HCT116 (cell line): ENCODE data around the gene C12orf75.

Experiments
- CEBPB ChIP-seq: IDR thresholded peaks from 2 replicates; pipeline ENCODE4 v1.6.1; 2012; ENCODE audit warnings: low read depth
- EGR1 ChIP-seq: IDR thresholded peaks from 2 replicates; pipeline ENCODE4 v1.6.1; 2012; ENCODE audit warnings: low read depth
- EZH2 ChIP-seq: fragments of 200-600 bp; sonication (generic); IDR thresholded peaks from 2 replicates; pipeline ENCODE4 v1.6.1; 2017; ENCODE audit warnings: antibody characterized with exemption, mixed run types
- JUND ChIP-seq: IDR thresholded peaks from 2 replicates; pipeline ENCODE4 v1.6.1; 2012
- POLR2A ChIP-seq: IDR thresholded peaks from 2 replicates; pipeline ENCODE4 v1.7.0; 2011; ENCODE audit warnings: borderline replicate concordance; ENCODE audit not compliant: insufficient read depth, insufficient read length; ENCODE audit errors: extremely low read depth
- POLR2AphosphoS5 ChIP-seq: IDR thresholded peaks from 2 replicates; pipeline ENCODE4 v1.6.1; 2011; ENCODE audit warnings: mild to moderate bottlenecking, low read depth, low read length, moderate library complexity
- RAD21 ChIP-seq: IDR thresholded peaks from 2 replicates; pipeline ENCODE4 v1.6.1; 2012; ENCODE audit warnings: low read depth, mild to moderate bottlenecking
- SIN3A ChIP-seq: IDR thresholded peaks from 2 replicates; pipeline ENCODE4 v1.6.1; 2012; ENCODE audit warnings: low read depth
- SP1 ChIP-seq: IDR thresholded peaks from 2 replicates; pipeline ENCODE4 v1.6.1; 2012; ENCODE audit warnings: low read depth
- YY1 ChIP-seq: IDR thresholded peaks from 2 replicates; pipeline ENCODE4 v1.6.1; 2011; ENCODE audit warnings: low read length, low read depth, moderate library complexity, mild to moderate bottlenecking; ENCODE audit not compliant: insufficient replicate concordance; ENCODE audit errors: extremely low read depth
- ZNF274 ChIP-seq: fragments of 200-500 bp; sonication (Bioruptor generic); IDR thresholded peaks from 2 replicates; pipeline ENCODE4 v1.6.1; 2014; ENCODE audit warnings: mild to moderate bottlenecking, low read depth, low read length, inconsistent platforms
- TF ChIP-seq, protein P1 (sequence below), 3 experiments: fragments of 200-600 bp in 1 of 3; sonication (generic) in 1 of 3; IDR thresholded peaks in 2 of 3; conservative IDR thresholded peaks in 1 of 3; 2 replicates each; pipeline ENCODE4 v1.5.1; 2012 to 2017; ENCODE audit warnings: low read depth in 2 of 3, low read length in 2 of 3, antibody characterized with exemption in 1 of 3, borderline replicate concordance in 1 of 3, control low read depth in 1 of 3, mild to moderate bottlenecking in 1 of 3, mixed read lengths in 1 of 3, mixed run types in 1 of 3, moderate library complexity in 1 of 3; ENCODE audit not compliant: insufficient read depth in 1 of 3
- TF ChIP-seq, protein P2 (sequence below): IDR thresholded peaks from 2 replicates; pipeline ENCODE4 v1.6.1; 2012
- TF ChIP-seq, protein P3 (sequence below): IDR thresholded peaks from 2 replicates; pipeline ENCODE4 v1.6.1; 2012; ENCODE audit warnings: low read depth

DNA sequence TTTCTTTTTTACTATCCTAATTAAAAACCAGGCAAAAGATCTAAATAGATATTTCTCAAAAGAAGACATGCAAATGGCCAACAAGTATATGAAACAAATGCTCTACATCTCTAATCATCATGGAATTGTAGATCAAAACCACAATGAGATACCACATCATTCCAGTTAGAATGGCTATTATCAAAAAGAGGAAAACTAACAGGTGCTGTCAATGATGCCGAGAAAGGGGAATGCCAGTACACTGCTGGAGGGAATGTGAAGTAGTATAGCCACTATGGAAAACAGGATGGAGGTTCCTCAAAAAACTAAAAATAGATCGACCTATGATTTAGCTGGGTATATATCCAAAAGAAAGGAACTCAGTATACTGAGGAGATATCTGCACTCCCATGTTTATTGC, 39.0 kb upstream of the C12orf75 start:
- TF ChIP-seq, protein P1, sequence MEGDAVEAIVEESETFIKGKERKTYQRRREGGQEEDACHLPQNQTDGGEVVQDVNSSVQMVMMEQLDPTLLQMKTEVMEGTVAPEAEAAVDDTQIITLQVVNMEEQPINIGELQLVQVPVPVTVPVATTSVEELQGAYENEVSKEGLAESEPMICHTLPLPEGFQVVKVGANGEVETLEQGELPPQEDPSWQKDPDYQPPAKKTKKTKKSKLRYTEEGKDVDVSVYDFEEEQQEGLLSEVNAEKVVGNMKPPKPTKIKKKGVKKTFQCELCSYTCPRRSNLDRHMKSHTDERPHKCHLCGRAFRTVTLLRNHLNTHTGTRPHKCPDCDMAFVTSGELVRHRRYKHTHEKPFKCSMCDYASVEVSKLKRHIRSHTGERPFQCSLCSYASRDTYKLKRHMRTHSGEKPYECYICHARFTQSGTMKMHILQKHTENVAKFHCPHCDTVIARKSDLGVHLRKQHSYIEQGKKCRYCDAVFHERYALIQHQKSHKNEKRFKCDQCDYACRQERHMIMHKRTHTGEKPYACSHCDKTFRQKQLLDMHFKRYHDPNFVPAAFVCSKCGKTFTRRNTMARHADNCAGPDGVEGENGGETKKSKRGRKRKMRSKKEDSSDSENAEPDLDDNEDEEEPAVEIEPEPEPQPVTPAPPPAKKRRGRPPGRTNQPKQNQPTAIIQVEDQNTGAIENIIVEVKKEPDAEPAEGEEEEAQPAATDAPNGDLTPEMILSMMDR (IDR thresholded peaks at IDR 0.05 in 2 of 3, conservative IDR thresholded peaks at IDR 0.05 in 1 of 3; ENCODE audit: borderline replicate concordance in 1 of 3, insufficient read depth in 1 of 3, low read depth in 2 of 3, low read length in 2 of 3), result no peak
- TF ChIP-seq YY1 (no peak), POLR2A (no peak), ZNF274 (no peak), RAD21 (no peak), EGR1 (no peak), SP1 (no peak), SIN3A (no peak), EZH2 (no peak), CEBPB (no peak), JUND (no peak), POLR2AphosphoS5 (no peak)
- TF ChIP-seq, protein P2, sequence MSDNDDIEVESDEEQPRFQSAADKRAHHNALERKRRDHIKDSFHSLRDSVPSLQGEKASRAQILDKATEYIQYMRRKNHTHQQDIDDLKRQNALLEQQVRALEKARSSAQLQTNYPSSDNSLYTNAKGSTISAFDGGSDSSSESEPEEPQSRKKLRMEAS, result no peak
- TF ChIP-seq, protein P3, sequence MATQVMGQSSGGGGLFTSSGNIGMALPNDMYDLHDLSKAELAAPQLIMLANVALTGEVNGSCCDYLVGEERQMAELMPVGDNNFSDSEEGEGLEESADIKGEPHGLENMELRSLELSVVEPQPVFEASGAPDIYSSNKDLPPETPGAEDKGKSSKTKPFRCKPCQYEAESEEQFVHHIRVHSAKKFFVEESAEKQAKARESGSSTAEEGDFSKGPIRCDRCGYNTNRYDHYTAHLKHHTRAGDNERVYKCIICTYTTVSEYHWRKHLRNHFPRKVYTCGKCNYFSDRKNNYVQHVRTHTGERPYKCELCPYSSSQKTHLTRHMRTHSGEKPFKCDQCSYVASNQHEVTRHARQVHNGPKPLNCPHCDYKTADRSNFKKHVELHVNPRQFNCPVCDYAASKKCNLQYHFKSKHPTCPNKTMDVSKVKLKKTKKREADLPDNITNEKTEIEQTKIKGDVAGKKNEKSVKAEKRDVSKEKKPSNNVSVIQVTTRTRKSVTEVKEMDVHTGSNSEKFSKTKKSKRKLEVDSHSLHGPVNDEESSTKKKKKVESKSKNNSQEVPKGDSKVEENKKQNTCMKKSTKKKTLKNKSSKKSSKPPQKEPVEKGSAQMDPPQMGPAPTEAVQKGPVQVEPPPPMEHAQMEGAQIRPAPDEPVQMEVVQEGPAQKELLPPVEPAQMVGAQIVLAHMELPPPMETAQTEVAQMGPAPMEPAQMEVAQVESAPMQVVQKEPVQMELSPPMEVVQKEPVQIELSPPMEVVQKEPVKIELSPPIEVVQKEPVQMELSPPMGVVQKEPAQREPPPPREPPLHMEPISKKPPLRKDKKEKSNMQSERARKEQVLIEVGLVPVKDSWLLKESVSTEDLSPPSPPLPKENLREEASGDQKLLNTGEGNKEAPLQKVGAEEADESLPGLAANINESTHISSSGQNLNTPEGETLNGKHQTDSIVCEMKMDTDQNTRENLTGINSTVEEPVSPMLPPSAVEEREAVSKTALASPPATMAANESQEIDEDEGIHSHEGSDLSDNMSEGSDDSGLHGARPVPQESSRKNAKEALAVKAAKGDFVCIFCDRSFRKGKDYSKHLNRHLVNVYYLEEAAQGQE, result no peak
